Stimulated activated CD4-positive, alpha-beta T cell treated with anti-CD3 and anti-CD28 coated beads, TNF-alpha, amount 100 ng/mL, for 1 hour (primary cell): Measurements from ENCODE around the gene FGF9.

Experiments
- DNase-seq, 3 donors: peaks; one replicate each; pipeline ENCODE4 v3.0.0-alpha.2; 2020; ENCODE audit warnings: low read depth in 3 of 3, low spot score in 1 of 3

The FGF9 gene

DNA sequence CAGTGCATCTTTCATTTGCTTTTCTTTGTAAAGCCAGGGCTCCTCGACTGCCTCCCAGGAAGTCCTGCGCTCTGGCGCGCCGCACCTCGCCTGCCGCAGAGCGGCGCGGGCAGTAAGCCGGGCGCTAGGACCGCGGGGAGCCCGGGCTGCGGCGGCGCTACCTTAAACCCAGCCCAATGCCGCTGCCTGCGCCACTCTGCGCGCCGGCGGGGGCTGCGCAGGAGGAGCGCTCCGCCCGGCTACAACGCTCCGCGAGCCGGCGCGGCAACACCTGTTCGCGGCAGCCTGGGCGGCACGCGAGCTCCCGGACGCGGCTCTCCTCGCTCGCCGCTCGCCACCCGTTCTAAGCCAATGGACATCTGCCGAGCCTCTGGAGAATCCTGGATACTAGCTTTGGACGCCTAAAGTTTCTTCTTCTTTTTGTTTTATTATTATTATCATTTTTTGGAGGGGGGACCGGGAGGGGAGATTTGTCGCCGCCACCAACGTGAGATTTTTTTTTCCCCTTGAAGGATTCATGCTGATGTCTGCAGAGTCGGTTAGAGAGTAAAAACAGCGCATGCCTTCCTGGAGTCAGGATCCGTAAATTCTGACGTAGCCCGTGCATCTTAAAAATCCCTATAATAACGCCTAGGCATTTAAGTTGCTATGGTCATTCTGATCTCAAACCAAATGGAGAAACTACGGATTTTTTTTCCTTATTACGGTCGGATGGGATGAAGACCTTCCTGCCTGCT is at the start of gene FGF9:
TSS of gene FGF9 (plus strand) at position 191 of the 737 bp plus-strand sequence. CDS start 840 bp downstream, outside the sequence.
- DNase-seq: peak; percentile 47 to 62 (median 55)

GRCh38 chr13:21625366-21625765 is 45.5 kb upstream of the FGF9 start:
- no peak for DNase-seq

GRCh38 chr13:21632196-21632595 is 38.7 kb upstream of the FGF9 start:
- DNase-seq: no peak

- no peak for DNase-seq
These were observed 34.2 kb upstream of the FGF9 start for GRCh38 chr13:21636656-21637055.

DNA sequence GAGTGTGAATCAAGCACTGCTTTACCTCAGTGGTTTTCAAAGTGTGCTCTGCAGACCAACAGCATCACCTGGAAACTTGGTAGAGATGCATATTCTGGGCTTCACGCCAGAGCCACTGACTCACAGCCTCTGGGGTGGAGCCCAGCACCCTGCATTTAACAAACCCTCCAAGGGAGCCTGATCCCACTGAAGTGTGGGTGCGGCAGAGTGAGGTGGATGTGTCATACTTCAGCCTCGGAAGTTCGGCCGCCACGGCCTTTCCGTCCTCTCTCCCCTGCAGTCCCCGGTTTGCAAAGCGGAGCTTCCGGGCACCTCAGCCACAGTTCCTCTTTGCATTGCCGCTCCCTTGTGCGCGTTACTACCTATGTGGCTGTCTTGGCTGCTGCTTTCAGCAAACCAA is 33.6 kb upstream of the FGF9 start:
- peak in 1 of 3 donors; percentile 2 for DNase-seq

- peak in 1 of 3 donors; percentile 10 for DNase-seq
These were observed 32.3 kb upstream of the FGF9 start for GRCh38 chr13:21638319-21639282.

DNA sequence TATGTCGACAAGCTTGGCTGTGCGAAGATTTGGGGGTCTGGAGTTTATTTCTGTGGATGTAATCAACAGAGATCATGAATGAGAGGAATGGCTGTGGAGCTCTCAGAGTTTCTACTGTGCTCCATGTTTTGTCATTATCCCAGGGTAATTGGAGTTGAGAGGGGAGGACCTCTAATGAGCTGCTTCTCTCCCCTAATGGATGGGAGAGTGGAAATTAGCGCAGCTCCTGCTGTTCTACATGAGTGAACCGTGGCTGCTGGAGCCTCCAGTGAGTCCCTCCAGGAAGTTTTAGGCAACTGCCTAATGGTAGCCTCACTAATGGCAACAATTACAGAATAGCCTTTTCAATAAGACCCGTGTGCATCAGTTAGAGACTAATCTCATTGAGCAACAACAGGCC is 31.3 kb upstream of the FGF9 start:
- DNase-seq: no peak

DNA sequence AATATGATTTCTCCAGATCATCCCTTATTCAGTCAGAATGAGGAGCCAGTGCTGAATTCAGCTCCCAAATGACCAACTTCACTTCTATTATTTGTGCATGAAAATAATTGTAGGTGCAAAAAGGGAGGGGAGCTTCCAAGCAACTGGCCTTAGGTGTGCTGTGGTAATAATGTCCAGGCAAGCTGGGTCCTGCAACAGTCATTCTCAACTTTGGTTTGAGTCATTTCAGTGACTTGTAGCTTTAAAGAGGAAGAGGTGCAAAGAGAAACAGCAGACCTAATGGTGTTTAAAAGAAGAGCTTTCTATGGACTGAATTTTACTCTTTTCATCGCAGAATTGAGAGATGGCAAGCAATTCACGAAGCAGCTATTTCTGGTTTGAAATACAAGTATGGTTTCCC is 29.2 kb upstream of the FGF9 start:
- no peak for DNase-seq

DNA sequence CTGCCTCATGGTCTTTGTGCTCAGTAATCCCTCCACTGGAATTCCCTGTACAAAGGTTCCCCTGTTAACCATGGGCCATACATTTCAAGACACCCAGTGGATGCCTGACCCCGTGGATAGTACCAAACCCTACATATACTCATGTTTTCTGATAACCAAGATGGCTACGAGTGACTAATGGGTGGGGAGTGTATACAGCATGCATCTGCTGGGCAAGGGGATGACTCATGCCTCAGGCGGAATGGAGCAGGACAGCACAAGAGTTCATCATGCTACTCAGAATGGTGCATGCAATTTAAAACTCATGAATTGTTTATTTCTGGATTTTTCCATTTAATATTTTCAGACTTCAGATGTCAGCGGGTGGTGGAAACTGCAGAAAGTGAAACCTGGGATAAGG is 13.3 kb upstream of the FGF9 start:
- no peak for DNase-seq

DNA sequence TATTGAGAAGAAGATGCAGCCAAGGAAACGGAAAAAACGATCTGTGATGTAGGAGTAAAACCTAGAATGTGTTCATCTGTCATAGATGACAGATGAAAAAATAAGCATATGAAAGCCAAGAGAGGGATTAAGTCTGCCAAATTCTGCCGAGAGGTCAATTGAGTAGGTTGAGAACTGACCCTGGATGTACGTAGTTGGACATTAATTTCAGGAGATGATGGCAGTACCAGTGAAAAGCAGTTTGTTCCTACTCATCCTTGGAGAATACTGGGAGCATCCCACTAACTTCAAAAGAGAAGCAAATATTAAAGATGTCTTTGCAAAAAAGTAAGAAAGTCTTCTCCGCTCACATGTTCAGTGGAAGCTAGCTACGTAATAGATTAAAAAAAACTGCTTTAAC is 11.8 kb upstream of the FGF9 start:
- DNase-seq: no peak

DNA sequence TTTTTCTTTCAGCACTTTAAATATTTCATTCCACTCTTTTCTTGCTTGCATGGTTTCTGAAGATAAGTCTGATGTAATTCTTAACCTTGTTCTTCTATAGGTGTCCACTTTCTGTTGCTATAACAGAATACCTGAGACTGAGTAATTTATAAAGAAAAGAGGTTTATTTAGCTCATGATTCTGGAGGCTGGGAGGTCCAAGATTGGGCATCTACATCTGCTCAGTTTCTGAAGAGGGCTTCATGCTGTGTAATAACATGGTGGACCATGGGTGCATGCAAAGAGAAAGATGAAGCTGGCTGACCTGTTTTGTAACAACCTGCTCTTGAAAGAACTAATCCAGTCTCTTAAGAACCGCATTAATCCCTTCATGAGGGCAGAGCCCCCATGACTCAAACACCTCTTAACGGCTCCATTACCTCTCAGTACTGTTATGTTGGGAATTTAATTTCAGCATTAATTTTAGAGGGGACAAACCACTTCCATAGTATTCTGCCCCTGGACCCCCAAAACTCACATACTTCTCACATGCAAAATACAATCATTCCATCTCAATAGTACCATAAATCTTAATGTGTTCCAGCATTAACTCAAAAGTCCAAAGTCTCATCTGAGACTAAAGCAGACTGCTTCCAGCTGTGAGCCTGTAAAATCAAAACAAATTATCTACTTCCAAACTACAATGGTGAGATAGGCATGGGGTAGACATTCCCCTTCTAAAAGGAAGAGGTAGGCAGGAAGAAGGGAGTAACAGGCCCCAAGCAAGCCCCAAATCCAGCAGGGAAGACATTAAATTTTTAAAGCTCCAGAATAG is 9.6 kb upstream of the FGF9 start:
- DNase-seq: no peak

DNA sequence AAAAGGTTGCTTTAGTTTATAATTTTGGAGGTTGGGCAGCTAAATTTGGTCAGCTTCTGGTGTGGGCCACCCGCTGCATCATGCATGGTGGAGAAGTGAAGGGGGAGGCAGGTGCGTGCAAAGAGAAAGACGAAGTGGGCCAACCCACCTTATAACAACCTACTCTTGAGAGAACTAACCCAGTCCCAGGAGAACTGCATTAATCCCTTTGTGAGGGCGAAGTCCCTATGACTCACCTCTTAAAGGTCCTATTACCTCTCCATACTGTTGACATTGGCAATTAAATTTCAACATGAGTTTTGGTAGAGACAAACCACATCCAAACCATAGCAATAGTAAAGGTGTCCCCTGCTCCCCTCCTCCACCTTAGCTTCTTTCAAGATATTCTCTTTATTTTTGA is 7.7 kb upstream of the FGF9 start:
- no peak for DNase-seq

- DNase-seq: no peak
These were observed 2.1 kb upstream of the FGF9 start for GRCh38 chr13:21668732-21669275.

DNA sequence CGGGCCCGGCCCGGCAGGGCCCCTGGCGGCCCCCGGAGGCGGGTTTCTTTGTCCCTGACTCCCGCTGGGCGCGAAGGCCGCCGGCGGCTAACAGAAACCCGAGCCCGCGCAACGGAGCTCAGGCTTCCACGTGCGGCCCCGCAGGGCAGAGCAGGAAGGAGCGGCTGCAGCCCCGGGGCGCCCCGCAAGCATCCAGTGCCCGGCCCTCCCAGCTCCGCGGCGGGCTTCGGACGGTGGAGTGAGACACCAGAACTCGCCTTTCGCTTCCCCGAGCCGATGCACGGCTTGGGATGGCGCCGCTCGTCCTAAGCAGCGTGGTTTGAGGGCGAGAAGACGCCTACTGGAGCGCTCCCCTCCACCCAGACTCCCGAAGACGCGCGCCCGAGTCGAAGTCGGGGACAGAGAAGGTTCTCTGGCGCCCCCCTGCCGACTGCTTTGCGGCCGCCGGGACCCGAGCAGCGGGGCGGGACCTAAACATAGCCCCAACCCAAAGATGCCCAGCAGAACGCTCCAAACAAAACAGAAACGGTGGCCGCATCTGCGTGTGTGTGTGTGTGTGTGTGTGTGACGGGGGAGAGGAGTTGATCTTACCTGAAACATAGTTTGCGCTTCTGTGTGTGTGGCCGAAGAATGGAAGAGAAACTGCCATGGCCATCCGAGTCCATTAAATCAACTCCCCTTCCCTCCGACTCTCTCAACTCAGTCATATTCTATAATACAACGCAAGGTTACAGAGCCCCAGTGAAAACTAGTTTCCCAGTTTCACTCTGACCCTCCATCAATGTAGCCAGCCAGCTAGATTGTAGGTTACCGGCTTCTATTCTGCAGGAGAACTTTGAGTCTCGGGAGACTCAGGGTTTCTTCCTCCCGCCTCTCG is 629 bp upstream of the FGF9 start:
- DNase-seq: peak in 1 of 3 donors; percentile 52

GRCh38 chr13:21671620-21672286 is 880 bp downstream of the FGF9 start:
- DNase-seq: no peak

DNA sequence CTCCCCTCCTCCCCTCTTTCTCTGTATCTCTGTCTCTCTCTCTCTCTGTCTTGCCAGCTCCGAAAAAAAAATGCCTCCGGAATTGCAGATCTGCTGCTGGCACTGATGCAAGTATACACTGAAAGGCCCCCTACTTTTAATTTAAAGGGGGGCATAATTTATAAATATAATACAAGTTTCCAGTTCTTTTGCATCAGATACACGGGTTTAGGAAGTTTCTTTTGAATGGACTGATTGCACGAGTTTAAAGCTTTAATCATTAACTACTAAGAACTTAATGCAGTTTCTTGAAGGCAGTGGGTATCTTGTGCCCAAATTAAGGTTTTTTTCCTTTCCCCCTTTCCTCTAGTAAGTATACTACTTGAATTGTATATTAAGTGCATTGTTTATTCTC is 1.4 kb downstream of the FGF9 start:
- no peak for DNase-seq

GRCh38 chr13:21672796-21673538 is 2.1 kb downstream of the FGF9 start:
- no peak for DNase-seq

GRCh38 chr13:21673539-21673788 is 2.6 kb downstream of the FGF9 start:
- no peak for DNase-seq
